ENCODE results near the gene RBM10.

DNA sequence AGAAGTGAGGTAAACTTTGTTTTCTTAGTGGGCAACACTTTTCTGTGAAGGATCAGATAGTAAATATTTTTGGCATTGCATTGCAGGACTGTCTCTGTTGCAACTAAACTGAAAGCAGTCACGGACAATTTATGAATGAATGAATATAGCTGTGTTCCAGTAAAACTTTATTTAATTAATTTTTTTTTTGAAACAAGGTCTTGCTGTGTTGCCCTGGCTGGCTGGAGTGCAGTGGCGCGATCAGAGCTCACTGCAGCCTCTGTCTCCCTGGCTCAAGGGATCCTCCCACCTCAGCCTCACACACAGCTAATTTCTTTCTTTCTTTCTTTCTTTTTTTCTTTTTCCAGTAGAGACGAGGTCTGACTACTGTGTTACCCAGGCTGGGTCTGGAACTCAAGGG is 15.8 kb downstream of the RBM10 start:
- no peak for TF ChIP-seq GATA2 (IDR thresholded peaks at IDR 0.05; ENCODE audit: low read depth, low read length)
- no peak for TF ChIP-seq GATA3 (IDR thresholded peaks at IDR 0.05; ENCODE audit: low read depth, low read length)

Measured in SH-SY5Y (cell line).